ENCODE measurements around the gene ZNF423.

The ZNF423 gene

DNA sequence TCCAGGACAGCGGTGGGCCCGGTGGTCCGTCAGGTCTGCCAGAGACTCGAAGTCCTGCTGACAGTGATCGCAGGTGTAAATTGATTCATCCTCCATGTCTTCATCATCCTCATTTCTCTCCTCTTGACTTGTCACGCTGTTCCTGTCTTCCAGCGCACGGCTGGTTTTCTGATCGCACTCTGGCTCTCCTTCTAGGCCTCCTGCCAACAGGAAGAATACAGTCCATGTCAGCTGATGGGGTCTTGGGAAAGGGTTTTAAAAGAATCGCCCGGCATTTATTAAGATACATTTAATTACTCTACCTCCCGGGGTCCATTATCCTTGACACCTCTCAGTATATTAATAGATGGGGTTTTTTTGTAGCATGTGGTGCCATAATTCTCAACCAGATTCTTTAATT lies 125.1 kb downstream of the ZNF423 start:
- Histone ChIP-seq H3K27me3 (ENCODE audit: control insufficient read depth, low read length) (no peaks in the 10 kb centered on the region), H3K4me2 (ENCODE audit: low read length) (no peak overlapping the region), H3K4me3 (ENCODE audit: low read length) (no peak overlapping the region), H3F3A (ENCODE audit: control insufficient read depth, insufficient read depth) (no peaks in the 10 kb centered on the region), H3K27ac (ENCODE audit: low read depth, low read length) (no peak overlapping the region), H4K20me1 (ENCODE audit: control insufficient read depth, insufficient read depth, low read depth, low read length) (no peaks in the 10 kb centered on the region), H3K36me3 (ENCODE audit: control insufficient read depth, low read length) (no peaks in the 10 kb centered on the region), H3K9me3 (ENCODE audit: control insufficient read depth, insufficient read depth, low read length) (no peaks in the 10 kb centered on the region), H3K9me2 (replicated peaks; ENCODE audit: control insufficient read depth, low read length) (no peaks in the 10 kb centered on the region), H3K79me2 (ENCODE audit: control insufficient read depth, low read length) (no peaks in the 10 kb centered on the region), H3K4me1 (ENCODE audit: control insufficient read depth, low read length) (no peaks in the 10 kb centered on the region)
- TF ChIP-seq, protein P1, sequence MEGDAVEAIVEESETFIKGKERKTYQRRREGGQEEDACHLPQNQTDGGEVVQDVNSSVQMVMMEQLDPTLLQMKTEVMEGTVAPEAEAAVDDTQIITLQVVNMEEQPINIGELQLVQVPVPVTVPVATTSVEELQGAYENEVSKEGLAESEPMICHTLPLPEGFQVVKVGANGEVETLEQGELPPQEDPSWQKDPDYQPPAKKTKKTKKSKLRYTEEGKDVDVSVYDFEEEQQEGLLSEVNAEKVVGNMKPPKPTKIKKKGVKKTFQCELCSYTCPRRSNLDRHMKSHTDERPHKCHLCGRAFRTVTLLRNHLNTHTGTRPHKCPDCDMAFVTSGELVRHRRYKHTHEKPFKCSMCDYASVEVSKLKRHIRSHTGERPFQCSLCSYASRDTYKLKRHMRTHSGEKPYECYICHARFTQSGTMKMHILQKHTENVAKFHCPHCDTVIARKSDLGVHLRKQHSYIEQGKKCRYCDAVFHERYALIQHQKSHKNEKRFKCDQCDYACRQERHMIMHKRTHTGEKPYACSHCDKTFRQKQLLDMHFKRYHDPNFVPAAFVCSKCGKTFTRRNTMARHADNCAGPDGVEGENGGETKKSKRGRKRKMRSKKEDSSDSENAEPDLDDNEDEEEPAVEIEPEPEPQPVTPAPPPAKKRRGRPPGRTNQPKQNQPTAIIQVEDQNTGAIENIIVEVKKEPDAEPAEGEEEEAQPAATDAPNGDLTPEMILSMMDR (IDR thresholded peaks at IDR 0.05; ENCODE audit: low read depth, low read length, poor library complexity, severe bottlenecking), result no peak
- TF ChIP-seq EZH2phosphoT487 (IDR thresholded peaks at IDR 0.05; ENCODE audit: borderline replicate concordance, low read length), result no peak

DNA sequence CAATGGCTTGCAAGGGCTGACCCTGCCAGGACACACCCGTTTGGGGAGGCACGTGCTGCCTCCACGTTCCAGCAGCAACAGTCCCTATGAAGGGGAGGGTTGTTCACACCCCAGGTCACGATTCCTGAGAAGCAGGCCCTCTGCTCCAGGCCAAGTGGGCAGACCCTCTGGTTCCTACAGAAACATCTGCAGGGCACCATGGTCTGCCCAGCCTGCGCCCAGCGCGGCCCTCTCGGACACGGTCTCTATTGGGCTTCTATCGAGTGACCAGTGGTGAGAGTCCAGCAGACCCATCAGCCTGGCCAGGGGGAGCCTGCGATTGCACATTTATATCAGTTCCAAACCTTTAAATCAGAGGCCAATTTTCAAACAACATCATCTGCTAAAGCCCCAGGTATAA lies 128.3 kb downstream of the ZNF423 start:
- no peaks in the 10 kb centered on the region for H3K4me1 ChIP-seq (ENCODE audit: control insufficient read depth, low read length)
- no peak overlapping the region for H3K4me3 ChIP-seq (ENCODE audit: low read length)
- H3K9me3 ChIP-seq (ENCODE audit: control insufficient read depth, insufficient read depth, low read length), result no peaks in the 10 kb centered on the region
- no peaks in the 10 kb centered on the region for H3K9me2 ChIP-seq (replicated peaks; ENCODE audit: control insufficient read depth, low read length)
- H3K4me2 ChIP-seq (ENCODE audit: low read length), result no peak overlapping the region
- no peaks in the 10 kb centered on the region for H3K27me3 ChIP-seq (ENCODE audit: control insufficient read depth, low read length)
- no peaks in the 10 kb centered on the region for H4K20me1 ChIP-seq (ENCODE audit: control insufficient read depth, insufficient read depth, low read depth, low read length)
- no peaks in the 10 kb centered on the region for H3K79me2 ChIP-seq (ENCODE audit: control insufficient read depth, low read length)
- no peaks in the 10 kb centered on the region for H3K36me3 ChIP-seq (ENCODE audit: control insufficient read depth, low read length)
- no peaks in the 10 kb centered on the region for H3F3A ChIP-seq (ENCODE audit: control insufficient read depth, insufficient read depth)
- TF ChIP-seq EZH2phosphoT487 (IDR thresholded peaks at IDR 0.05; ENCODE audit: borderline replicate concordance, low read length), result no peak
- TF ChIP-seq, protein P1 (IDR thresholded peaks at IDR 0.05; ENCODE audit: low read depth, low read length, poor library complexity, severe bottlenecking), result no peak
- H3K27ac ChIP-seq (ENCODE audit: low read depth, low read length), result no peak overlapping the region

DNA sequence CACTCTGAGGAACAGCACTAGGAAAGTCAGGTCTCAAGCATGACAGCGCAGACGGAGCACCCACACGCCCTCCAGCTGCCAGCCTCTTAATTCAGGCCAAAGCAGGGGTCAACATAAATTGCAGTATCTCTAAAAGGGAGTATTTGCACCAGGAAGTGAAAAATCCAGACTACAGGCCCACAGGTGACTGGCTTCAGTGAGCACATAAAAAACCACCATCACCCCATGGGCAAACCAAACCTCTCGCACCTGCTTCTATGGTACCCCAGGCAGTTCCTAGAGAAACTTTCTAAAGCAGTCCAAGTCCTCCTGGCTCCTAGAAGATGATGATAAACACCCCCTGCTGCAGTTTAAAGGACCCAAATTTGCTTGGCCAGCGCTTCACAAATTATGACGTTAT lies 129.8 kb downstream of the ZNF423 start:
- no peak overlapping the region for H3K27ac ChIP-seq (ENCODE audit: low read depth, low read length)
- H3K36me3 ChIP-seq (ENCODE audit: control insufficient read depth, low read length), result no peaks in the 10 kb centered on the region
- H3K27me3 ChIP-seq (ENCODE audit: control insufficient read depth, low read length), result no peaks in the 10 kb centered on the region
- H3F3A ChIP-seq (ENCODE audit: control insufficient read depth, insufficient read depth), result no peaks in the 10 kb centered on the region
- H3K4me2 ChIP-seq (ENCODE audit: low read length), result no peak overlapping the region
- no peaks in the 10 kb centered on the region for H3K9me2 ChIP-seq (replicated peaks; ENCODE audit: control insufficient read depth, low read length)
- H3K4me3 ChIP-seq (ENCODE audit: low read length), result no peak overlapping the region
- no peaks in the 10 kb centered on the region for H3K4me1 ChIP-seq (ENCODE audit: control insufficient read depth, low read length)
- no peak for TF ChIP-seq EZH2phosphoT487 (IDR thresholded peaks at IDR 0.05; ENCODE audit: borderline replicate concordance, low read length)
- TF ChIP-seq, protein P1 (IDR thresholded peaks at IDR 0.05; ENCODE audit: low read depth, low read length, poor library complexity, severe bottlenecking), result no peak
- H3K79me2 ChIP-seq (ENCODE audit: control insufficient read depth, low read length), result no peaks in the 10 kb centered on the region
- H3K9me3 ChIP-seq (ENCODE audit: control insufficient read depth, insufficient read depth, low read length), result no peaks in the 10 kb centered on the region
- H4K20me1 ChIP-seq (ENCODE audit: control insufficient read depth, insufficient read depth, low read depth, low read length), result no peaks in the 10 kb centered on the region

DNA sequence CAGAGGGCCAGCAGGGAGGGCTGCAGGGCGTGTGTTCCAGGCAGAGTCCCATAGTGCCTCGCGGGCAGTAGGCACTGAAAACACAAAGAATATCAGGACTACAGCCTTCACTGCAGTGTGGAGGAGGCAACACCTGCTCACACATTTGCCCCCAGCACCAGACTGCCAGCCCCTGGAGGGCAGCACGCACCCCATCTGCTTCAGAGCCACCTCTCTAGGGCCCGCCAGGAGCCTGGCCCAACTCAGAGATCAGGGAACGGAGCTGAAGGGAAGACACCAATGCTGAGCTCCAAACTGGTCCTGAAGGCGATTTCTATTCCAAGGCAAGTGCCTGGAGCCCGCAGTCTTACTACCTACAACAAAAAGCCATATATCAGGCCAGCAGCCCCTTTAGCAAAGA lies 130.3 kb downstream of the ZNF423 start:
- H4K20me1 ChIP-seq (ENCODE audit: control insufficient read depth, insufficient read depth, low read depth, low read length), result no peaks in the 10 kb centered on the region
- H3K27me3 ChIP-seq (ENCODE audit: control insufficient read depth, low read length), result no peaks in the 10 kb centered on the region
- H3K79me2 ChIP-seq (ENCODE audit: control insufficient read depth, low read length), result no peaks in the 10 kb centered on the region
- H3K4me2 ChIP-seq (ENCODE audit: low read length), result no peak overlapping the region
- H3K4me1 ChIP-seq (ENCODE audit: control insufficient read depth, low read length), result no peaks in the 10 kb centered on the region
- no peak overlapping the region for H3K4me3 ChIP-seq (ENCODE audit: low read length)
- TF ChIP-seq EZH2phosphoT487 (IDR thresholded peaks at IDR 0.05; ENCODE audit: borderline replicate concordance, low read length), result no peak
- TF ChIP-seq, protein P1 (IDR thresholded peaks at IDR 0.05; ENCODE audit: low read depth, low read length, poor library complexity, severe bottlenecking), result no peak
- no peaks in the 10 kb centered on the region for H3K9me2 ChIP-seq (replicated peaks; ENCODE audit: control insufficient read depth, low read length)
- no peaks in the 10 kb centered on the region for H3F3A ChIP-seq (ENCODE audit: control insufficient read depth, insufficient read depth)
- no peaks in the 10 kb centered on the region for H3K9me3 ChIP-seq (ENCODE audit: control insufficient read depth, insufficient read depth, low read length)
- no peak overlapping the region for H3K27ac ChIP-seq (ENCODE audit: low read depth, low read length)
- H3K36me3 ChIP-seq (ENCODE audit: control insufficient read depth, low read length), result no peaks in the 10 kb centered on the region

Data from DOHH2 (cell line).